Activated CD8-positive, alpha-beta T cell treated with anti-CD3 and anti-CD28 coated beads for 36 hours (primary cell): ENCODE data around the gene UBE2C. TPM values are rescaled to one million over a fixed set of nuclear protein-coding genes. Genes with fewer than 3 reads are reported as not detected.

Source experiments
- ATAC-seq: fragments of 200-7000 bp; cut with Tn5 transposase; one replicate; pipeline ENCODE4 v1.10.0; 2021; ENCODE audit warnings: mild to moderate bottlenecking, moderate library complexity
- CTCF ChIA-PET: fragments of 350-600 bp; sonication (Branson Sonifier 250); formaldehyde crosslinking; loops from one replicate; lab custom pipeline; 2021; ENCODE audit warnings: antibody characterized with exemption; lab: Charles Lee
- POLR2A ChIA-PET: fragments of 350-600 bp; sonication (Branson Sonifier 250); formaldehyde crosslinking; loops from one replicate; lab custom pipeline; 2021; ENCODE audit warnings: antibody characterized with exemption; lab: Charles Lee
- DNase-seq: peaks from one replicate; pipeline ENCODE4 v3.0.0-alpha.2; 2020
- H3K27ac Mint-ChIP-seq: one replicate; pipeline ENCODE4 v1.8.0; 2021; ENCODE audit warnings: mild to moderate bottlenecking, mixed read lengths
- H3K27me3 Mint-ChIP-seq: one replicate; pipeline ENCODE4 v1.8.0; 2021; ENCODE audit warnings: mixed read lengths
- H3K36me3 Mint-ChIP-seq: one replicate; pipeline ENCODE4 v1.8.0; 2021; ENCODE audit warnings: low read depth, mixed read lengths
- H3K4me1 Mint-ChIP-seq: one replicate; pipeline ENCODE4 v1.8.0; 2021; ENCODE audit warnings: low read depth, mixed read lengths
- H3K4me3 Mint-ChIP-seq: one replicate; pipeline ENCODE4 v1.8.0; 2021; ENCODE audit warnings: mild to moderate bottlenecking, moderate library complexity, mixed read lengths
- H3K9me3 Mint-ChIP-seq: one replicate; pipeline ENCODE4 v1.8.0; 2021; ENCODE audit warnings: mixed read lengths
- intact Hi-C: fragments of 100-400 bp; cut with micrococcal nuclease; formaldehyde crosslinking; loops from one replicate; pipeline ENCODE4 v1.10.0; 2022
- total RNA-seq, 2 experiments: library from RNA; stranded (reverse); gene quantifications; one replicate each; pipeline ENCODE4 v1.2.3, GENCODE V29; 2021
- TF ChIP-seq, protein P1 (sequence below): fragments of 200-600 bp; IDR thresholded peaks from one replicate; pipeline ENCODE4 v1.8.0; 2022; ENCODE audit warnings: antibody characterized with exemption, mild to moderate bottlenecking

The UBE2C gene
- total RNA-seq, 2 experiments from 2014 or later = 149 to 151 TPM

DNA sequence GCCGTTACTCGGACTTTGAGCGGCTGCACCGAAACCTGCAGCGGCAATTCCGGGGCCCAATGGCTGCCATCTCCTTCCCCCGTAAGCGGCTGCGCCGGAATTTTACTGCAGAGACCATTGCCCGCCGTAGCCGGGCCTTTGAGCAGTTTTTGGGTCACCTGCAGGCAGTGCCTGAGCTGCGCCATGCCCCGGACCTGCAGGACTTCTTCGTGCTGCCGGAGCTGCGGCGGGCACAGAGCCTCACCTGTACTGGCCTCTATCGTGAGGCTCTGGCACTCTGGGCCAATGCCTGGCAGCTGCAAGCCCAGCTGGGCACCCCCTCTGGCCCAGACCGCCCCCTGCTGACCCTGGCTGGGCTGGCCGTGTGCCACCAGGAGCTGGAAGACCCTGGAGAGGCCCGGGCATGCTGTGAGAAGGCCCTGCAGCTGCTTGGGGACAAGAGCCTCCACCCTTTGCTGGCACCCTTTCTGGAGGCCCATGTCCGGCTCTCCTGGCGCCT is 28.3 kb downstream of the UBE2C start:
- H3K27me3 Mint-ChIP-seq = no peaks in the 10 kb centered on the region
- intact Hi-C loops = no loop called here
- no peak overlapping the region for H3K4me3 Mint-ChIP-seq
- TF ChIP-seq, protein P1, sequence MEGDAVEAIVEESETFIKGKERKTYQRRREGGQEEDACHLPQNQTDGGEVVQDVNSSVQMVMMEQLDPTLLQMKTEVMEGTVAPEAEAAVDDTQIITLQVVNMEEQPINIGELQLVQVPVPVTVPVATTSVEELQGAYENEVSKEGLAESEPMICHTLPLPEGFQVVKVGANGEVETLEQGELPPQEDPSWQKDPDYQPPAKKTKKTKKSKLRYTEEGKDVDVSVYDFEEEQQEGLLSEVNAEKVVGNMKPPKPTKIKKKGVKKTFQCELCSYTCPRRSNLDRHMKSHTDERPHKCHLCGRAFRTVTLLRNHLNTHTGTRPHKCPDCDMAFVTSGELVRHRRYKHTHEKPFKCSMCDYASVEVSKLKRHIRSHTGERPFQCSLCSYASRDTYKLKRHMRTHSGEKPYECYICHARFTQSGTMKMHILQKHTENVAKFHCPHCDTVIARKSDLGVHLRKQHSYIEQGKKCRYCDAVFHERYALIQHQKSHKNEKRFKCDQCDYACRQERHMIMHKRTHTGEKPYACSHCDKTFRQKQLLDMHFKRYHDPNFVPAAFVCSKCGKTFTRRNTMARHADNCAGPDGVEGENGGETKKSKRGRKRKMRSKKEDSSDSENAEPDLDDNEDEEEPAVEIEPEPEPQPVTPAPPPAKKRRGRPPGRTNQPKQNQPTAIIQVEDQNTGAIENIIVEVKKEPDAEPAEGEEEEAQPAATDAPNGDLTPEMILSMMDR = no peak
- DNase-seq (no peak), ATAC-seq (no peak)
- no peak overlapping the region for H3K27ac Mint-ChIP-seq
- ChIA-PET CTCF (interaction anchor here (2.1 kb wide), 1 partner anchor 16 kb away, joined by 9 read pairs; no protein-coding TSS in a partner anchor), POLR2A (interaction anchor here (1.3 kb wide), 1 partner anchor 17 kb away, joined by 5 read pairs; no protein-coding TSS in a partner anchor)
- H3K4me1 Mint-ChIP-seq = no peaks in the 10 kb centered on the region
- H3K36me3 Mint-ChIP-seq = peaks cover 4% of the 10 kb centered on the region
- H3K9me3 Mint-ChIP-seq = no peaks in the 10 kb centered on the region

DNA sequence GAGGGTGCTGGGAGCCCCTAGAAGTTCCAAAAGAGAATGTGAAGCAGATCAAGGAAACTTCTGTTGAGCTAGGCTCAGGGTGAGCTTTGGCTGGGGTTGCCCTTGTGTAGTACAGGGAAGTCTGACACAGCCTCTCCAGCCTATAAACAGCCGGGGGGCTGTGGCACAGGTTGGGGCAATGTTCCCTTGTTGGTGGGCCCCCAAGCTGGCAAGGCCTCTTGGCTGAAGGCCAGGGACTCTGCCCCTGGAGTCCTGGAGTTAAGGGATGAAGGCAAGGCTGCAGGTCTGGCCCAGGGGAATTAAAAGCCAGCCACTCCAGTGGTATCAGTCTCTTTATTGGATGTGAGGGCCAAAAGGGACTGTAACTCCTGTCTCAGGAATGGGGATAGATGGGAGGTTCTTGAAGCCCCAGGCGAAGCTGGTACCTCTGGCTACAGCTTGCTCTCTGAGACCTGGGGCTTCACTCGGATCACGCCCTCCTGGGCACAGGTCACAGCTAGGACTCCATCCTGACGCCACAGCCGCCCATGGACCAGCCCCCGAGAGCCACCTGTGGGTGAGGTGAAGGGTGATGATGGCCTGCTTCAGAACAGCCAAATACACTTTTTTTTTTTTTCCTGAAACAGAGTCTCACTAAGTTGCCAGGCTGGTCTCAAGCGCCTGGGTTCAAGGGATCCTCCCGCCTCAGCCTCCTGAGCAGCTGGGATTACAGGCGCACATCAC is 29.1 kb downstream of the UBE2C start:
- H3K27ac Mint-ChIP-seq = no peak overlapping the region
- ChIA-PET CTCF (interaction anchor here (0.6 to 2.1 kb wide), 2 partner anchors 17 to 29 kb away, joined by 3 to 9 read pairs; no protein-coding TSS in a partner anchor), POLR2A (interaction anchor here (0.6 to 1.3 kb wide), 4 partner anchors 16 to 28 kb away, joined by 3 to 5 read pairs (median 3); partner anchors contain the start of genes ACOT8 and ZSWIM3)
- TF ChIP-seq, protein P1 = no peak
- H3K4me1 Mint-ChIP-seq = no peaks in the 10 kb centered on the region
- no peak overlapping the region for H3K4me3 Mint-ChIP-seq
- H3K9me3 Mint-ChIP-seq = no peaks in the 10 kb centered on the region
- intact Hi-C loops = no loop called here
- H3K36me3 Mint-ChIP-seq = peaks cover 8% of the 10 kb centered on the region
- no peaks in the 10 kb centered on the region for H3K27me3 Mint-ChIP-seq
- no peak for DNase-seq
- no peak for ATAC-seq

DNA sequence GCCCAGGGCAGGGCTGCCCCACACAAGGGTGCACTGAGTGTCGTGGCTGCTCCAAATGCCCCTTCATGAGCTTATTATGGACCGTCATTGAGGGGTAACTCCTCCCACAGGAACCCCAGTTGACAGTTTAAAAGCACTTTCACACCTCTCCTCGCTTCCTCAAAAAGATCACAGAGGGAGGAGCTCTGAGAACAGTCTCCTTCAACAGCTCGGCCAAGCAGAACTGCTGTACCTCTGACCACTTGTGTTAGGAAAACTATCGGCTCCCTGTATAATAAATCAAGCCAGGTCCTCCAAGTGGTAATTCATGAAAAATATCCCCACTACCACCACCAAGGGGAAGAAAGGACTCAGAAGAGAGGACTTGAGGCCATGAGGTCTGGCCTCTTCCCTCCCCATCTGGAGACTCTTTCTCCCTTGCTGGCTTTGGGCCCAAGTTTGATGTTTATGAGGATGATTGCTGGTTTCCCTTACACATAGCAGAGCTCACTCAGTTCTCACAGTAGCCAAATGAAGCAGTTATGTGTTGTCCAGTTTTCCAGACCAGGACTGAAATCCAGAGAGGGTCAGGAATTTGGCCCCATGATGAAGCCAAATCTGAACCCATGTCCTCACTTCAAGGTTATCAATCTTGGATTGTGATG is 29.8 kb downstream of the UBE2C start:
- CTCF ChIA-PET = interaction anchor here (2.1 kb wide), 1 partner anchor 18 kb away, joined by 9 read pairs; no protein-coding TSS in a partner anchor
- no peak for DNase-seq
- TF ChIP-seq, protein P1 = no peak
- intact Hi-C loops = no loop called here
- no peaks in the 10 kb centered on the region for H3K9me3 Mint-ChIP-seq
- peaks cover 9% of the 10 kb centered on the region for H3K36me3 Mint-ChIP-seq
- no peak overlapping the region for H3K4me3 Mint-ChIP-seq
- ATAC-seq = no peak
- POLR2A ChIA-PET = interaction anchor here (0.9 to 1.3 kb wide), 3 partner anchors 16 to 26 kb away, joined by 3 to 5 read pairs (median 3); partner anchors contain the start of genes ACOT8 and ZSWIM3
- H3K27me3 Mint-ChIP-seq = no peaks in the 10 kb centered on the region
- no peaks in the 10 kb centered on the region for H3K4me1 Mint-ChIP-seq
- H3K27ac Mint-ChIP-seq = no peak overlapping the region

DNA sequence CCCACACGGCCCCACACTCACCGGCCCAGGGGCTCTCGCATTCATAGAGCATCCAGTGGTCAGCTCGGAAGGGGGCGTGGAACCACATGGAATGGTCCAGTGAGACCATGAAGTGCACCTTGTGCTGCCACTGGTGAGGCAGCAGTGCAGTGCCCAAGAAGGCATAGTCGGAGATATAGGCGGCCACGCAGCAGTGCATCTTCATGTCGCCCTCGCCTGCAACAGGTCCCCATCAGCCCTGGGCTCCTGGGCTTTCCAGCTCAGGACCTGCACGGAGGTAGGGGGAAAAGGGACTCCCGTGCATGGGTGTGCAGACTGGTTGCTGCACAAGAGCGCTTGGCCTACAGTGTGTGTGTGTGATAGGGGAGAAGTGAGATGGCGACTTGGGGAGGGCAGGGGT is 31.1 kb downstream of the UBE2C start:
- no peak for DNase-seq
- H3K27me3 Mint-ChIP-seq = no peaks in the 10 kb centered on the region
- CTCF ChIA-PET = no interaction called here
- TF ChIP-seq, protein P1 = no peak
- H3K4me3 Mint-ChIP-seq = no peak overlapping the region
- H3K4me1 Mint-ChIP-seq = no peaks in the 10 kb centered on the region
- H3K9me3 Mint-ChIP-seq = no peaks in the 10 kb centered on the region
- H3K27ac Mint-ChIP-seq = no peak overlapping the region
- no peak for ATAC-seq
- intact Hi-C loops = no loop called here
- peaks cover 9% of the 10 kb centered on the region for H3K36me3 Mint-ChIP-seq
- POLR2A ChIA-PET = interaction anchor here (1.0 kb wide), 1 partner anchor 31 kb away, joined by 3 read pairs; the partner anchor contains the start of gene UBE2C
